Activated naive CD4-positive, alpha-beta T cell treated with anti-CD3 and anti-CD28 coated beads, Interleukin-2, amount 10 ng/mL, durations not matched to agents 7 days and 5 days (primary cell): ENCODE data around the gene MFSD12.
A peak's percentile ranks its signal among the peaks of the same experiment; 100 is the strongest.

Source experiments
- CTCF ChIA-PET: fragments of 350-600 bp; sonication (Branson Sonifier 250); formaldehyde crosslinking; loops from one replicate; lab custom pipeline; 2021; ENCODE audit warnings: antibody characterized with exemption; lab: Charles Lee
- DNase-seq: peaks from one replicate; pipeline ENCODE4 v3.0.0-alpha.2; 2020
- H3K27ac Mint-ChIP-seq: one replicate; pipeline ENCODE4 v1.8.0; 2021; ENCODE audit warnings: mild to moderate bottlenecking, moderate library complexity, mixed read lengths
- H3K27me3 Mint-ChIP-seq: one replicate; pipeline ENCODE4 v1.8.0; 2021; ENCODE audit warnings: mild to moderate bottlenecking, mixed read lengths
- H3K36me3 Mint-ChIP-seq: one replicate; pipeline ENCODE4 v1.8.0; 2021; ENCODE audit warnings: mixed read lengths
- H3K4me1 Mint-ChIP-seq: one replicate; pipeline ENCODE4 v1.8.0; 2021; ENCODE audit warnings: mixed read lengths
- H3K4me3 Mint-ChIP-seq: one replicate; pipeline ENCODE4 v1.8.0; 2021; ENCODE audit warnings: mild to moderate bottlenecking, moderate library complexity, mixed read lengths
- H3K9me3 Mint-ChIP-seq: one replicate; pipeline ENCODE4 v1.8.0; 2021; ENCODE audit warnings: mixed read lengths

MFSD12 gene

GRCh38 chr19:3500429-3501101, 56.8 kb downstream of the MFSD12 start, which contains the start of gene DOHH:
DOHH (minus strand) TSS chr19:3500674; CDS start chr19:3496814, 3,860 bp downstream.
- CTCF ChIA-PET, result interaction anchor here (1.6 kb wide), 1 partner anchor 30 kb away, joined by 4 read pairs; no protein-coding TSS in a partner anchor
- peaks cover 17% of the 10 kb centered on the region for H3K36me3 Mint-ChIP-seq
- H3K4me3 Mint-ChIP-seq, result peak within 1 kb of the TSS; percentile 85
- no peaks in the 10 kb centered on the region for H3K9me3 Mint-ChIP-seq
- H3K4me1 Mint-ChIP-seq, result peaks cover 33% of the 10 kb centered on the region
- DNase-seq, result peak; percentile 98
- no peaks in the 10 kb centered on the region for H3K27me3 Mint-ChIP-seq
- H3K27ac Mint-ChIP-seq, result peak within 1 kb of the TSS; percentile 89

DNA sequence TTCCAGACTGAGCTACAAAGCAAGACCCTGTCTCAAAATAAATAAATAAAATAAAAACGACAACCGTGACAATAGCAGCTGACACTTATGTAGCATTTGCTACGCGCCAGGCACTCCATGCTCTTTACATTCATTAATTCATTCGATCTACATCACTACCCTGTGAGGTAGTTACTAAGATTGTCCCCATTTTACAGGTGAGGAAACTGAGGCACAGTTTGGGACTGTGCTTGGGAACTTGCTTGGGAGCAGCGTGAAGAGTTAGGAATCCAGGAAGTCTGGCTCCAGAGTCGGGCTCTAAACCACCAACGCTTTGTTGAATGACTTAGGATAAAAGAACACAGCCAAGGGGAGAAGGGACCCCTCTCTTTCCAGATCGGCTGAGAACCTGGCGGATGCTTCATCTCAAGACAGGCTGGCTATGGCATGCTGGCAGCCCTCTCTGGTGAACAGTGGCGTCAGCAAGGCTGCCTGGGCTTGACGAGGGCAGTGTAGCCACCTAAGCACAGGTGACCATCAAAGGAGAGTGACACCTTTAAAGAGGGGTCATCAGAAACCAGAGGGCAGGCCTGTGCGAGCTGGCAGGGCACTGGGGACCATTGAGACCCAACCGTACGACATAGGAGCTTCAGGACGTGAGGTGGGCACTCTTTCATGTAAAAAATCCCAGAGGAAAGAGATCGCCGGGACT, 57.5 kb downstream of the MFSD12 start:
- peak overlapping the region; percentile 89 for H3K27ac Mint-ChIP-seq
- no peaks in the 10 kb centered on the region for H3K9me3 Mint-ChIP-seq
- peak overlapping the region; percentile 85 for H3K4me3 Mint-ChIP-seq
- H3K36me3 Mint-ChIP-seq, result peaks cover 21% of the 10 kb centered on the region
- CTCF ChIA-PET, result interaction anchor here (1.1 kb wide), 1 partner anchor 14 kb away, joined by 3 read pairs; no protein-coding TSS in a partner anchor
- peaks cover 31% of the 10 kb centered on the region for H3K4me1 Mint-ChIP-seq
- H3K27me3 Mint-ChIP-seq, result no peaks in the 10 kb centered on the region
- no peak for DNase-seq

- Mint-ChIP-seq H3K27ac (peak overlapping the region; percentile 20), H3K4me3 (no peak overlapping the region), H3K36me3 (peaks cover 21% of the 10 kb centered on the region), H3K9me3 (no peaks in the 10 kb centered on the region), H3K4me1 (peaks cover 36% of the 10 kb centered on the region), H3K27me3 (no peaks in the 10 kb centered on the region)
- CTCF ChIA-PET, result no interaction called here
- no peak for DNase-seq
Measured at GRCh38 chr19:3497757-3498520, 59.4 kb downstream of the MFSD12 start.

- peaks cover 27% of the 10 kb centered on the region for H3K36me3 Mint-ChIP-seq
- no peaks in the 10 kb centered on the region for H3K9me3 Mint-ChIP-seq
- CTCF ChIA-PET, result interaction anchor here (1.0 kb wide), 1 partner anchor 17 kb away, joined by 3 read pairs; no protein-coding TSS in a partner anchor
- H3K4me3 Mint-ChIP-seq, result no peak overlapping the region
- peaks cover 39% of the 10 kb centered on the region for H3K4me1 Mint-ChIP-seq
- no peak for DNase-seq
- H3K27me3 Mint-ChIP-seq, result no peaks in the 10 kb centered on the region
- H3K27ac Mint-ChIP-seq, result no peak overlapping the region
Measured at GRCh38 chr19:3496392-3497273, 60.8 kb downstream of the MFSD12 start.

DNA sequence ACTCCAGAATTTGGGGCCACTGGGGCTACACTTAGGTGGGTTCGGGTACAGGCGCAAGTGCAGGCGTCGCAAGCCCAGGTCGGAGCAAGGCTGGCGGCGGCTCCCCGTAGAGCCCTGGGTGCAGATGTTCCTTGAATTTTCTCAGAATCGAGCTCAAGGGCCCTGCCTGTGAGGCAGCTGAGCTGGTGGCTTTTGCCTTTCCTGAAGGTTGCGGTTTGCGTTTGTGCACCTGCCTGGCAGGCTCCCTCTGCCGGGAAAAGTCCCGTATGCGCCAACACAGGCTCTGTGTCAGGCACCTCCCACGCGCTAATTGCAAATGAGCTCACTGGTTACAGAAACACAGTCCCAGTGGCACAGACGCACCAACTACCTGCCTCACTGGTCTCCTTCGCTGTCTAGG, 62.8 kb downstream of the MFSD12 start:
- Mint-ChIP-seq H3K36me3 (peaks cover 27% of the 10 kb centered on the region), H3K27me3 (no peaks in the 10 kb centered on the region), H3K4me1 (peaks cover 31% of the 10 kb centered on the region), H3K27ac (peak overlapping the region; percentile 81), H3K9me3 (no peaks in the 10 kb centered on the region), H3K4me3 (peak overlapping the region; percentile 26)
- CTCF ChIA-PET, result interaction anchor here (0.7 to 2.2 kb wide), 7 partner anchors 9 to 190 kb away, joined by 3 to 10 read pairs (median 3); partner anchors contain the start of gene SMIM44
- DNase-seq, result peak; percentile 73
